Suprapubic skin (tissue), 3 donors: ENCODE measurements around the gene BLVRB.

Experiments used
- CTCF ChIP-seq, 2 donors: fragments of 200-600 bp in 1 of 2; fragments of 450-650 bp in 1 of 2; sonication (generic) in 1 of 2; IDR thresholded peaks; one replicate each; pipeline ENCODE4 v1.5.1; 2016 to 2019; ENCODE audit warnings: antibody characterized with exemption in 2 of 2, mild to moderate bottlenecking in 1 of 2, moderate library complexity in 1 of 2
- EP300 ChIP-seq: sonication (generic); formaldehyde crosslinking; IDR thresholded peaks from one replicate; pipeline ENCODE4 v1.6.1; 2017; ENCODE audit warnings: antibody characterized with exemption
- POLR2A ChIP-seq, 2 donors: fragments of 450-650 bp; IDR thresholded peaks; one replicate each; pipeline ENCODE4 v1.6.1; 2017; ENCODE audit warnings: antibody characterized with exemption in 2 of 2, mild to moderate bottlenecking in 2 of 2, moderate library complexity in 2 of 2

- TF ChIP-seq CTCF (IDR thresholded peaks at IDR 0.05), result no peak
- TF ChIP-seq POLR2A (IDR thresholded peaks at IDR 0.05), result no peak
- TF ChIP-seq EP300, result no peak
These were observed 23.8 kb downstream of the BLVRB start for GRCh38 chr19:40441719-40442253.
